Spinal cord (tissue), 10 donors: ENCODE measurements around the gene B3GAT1. TPM values are rescaled to one million over a fixed set of nuclear protein-coding genes. Genes with fewer than 3 reads are reported as not detected.
A peak's percentile ranks its signal among the peaks of the same experiment; 100 is the strongest.

Experiments used
- DNase-seq, 6 donors: peaks; one replicate each; pipeline versions ENCODE4 v3.0.0 to v3.0.0-alpha.2; 2013 to 2015; ENCODE audit warnings: low spot score in 6 of 6, low read depth in 4 of 6
- H3K27ac ChIP-seq: one replicate; pipeline ENCODE4 v1.5.1; 2013; ENCODE audit warnings: low read depth, low read length, control low read depth
- H3K27me3 ChIP-seq: one replicate; pipeline ENCODE4 v1.6.1; 2013; ENCODE audit warnings: low read length; ENCODE audit not compliant: control insufficient read depth, insufficient read depth
- H3K36me3 ChIP-seq: one replicate; pipeline ENCODE4 v1.6.1; 2013; ENCODE audit warnings: low read length; ENCODE audit not compliant: control insufficient read depth, insufficient read depth
- H3K4me1 ChIP-seq: one replicate; pipeline ENCODE4 v1.6.1; 2013; ENCODE audit warnings: low read length; ENCODE audit not compliant: control insufficient read depth, insufficient read depth
- H3K4me3 ChIP-seq: one replicate; pipeline ENCODE4 v1.5.1; 2013; ENCODE audit warnings: low read depth, low read length, control low read depth
- H3K9me3 ChIP-seq: one replicate; pipeline ENCODE4 v1.6.1; 2013; ENCODE audit warnings: low read length; ENCODE audit not compliant: control insufficient read depth, insufficient read depth
- WGBS: methylation state at CpG from one replicate; pipeline ENCODE4 v1.1.5; 2013; ENCODE audit warnings: missing lambda C conversion rate; ENCODE audit not compliant: insufficient coverage; 5-methylcytosine and 5-hydroxymethylcytosine counted together
- polyA plus RNA-seq, 2 donors: library from polyadenylated mRNA; unstranded; fragments of 120-200 nt; gene quantifications; one replicate each; pipeline ENCODE4 v1.2.1, GENCODE V29; 2013; ENCODE audit not compliant: insufficient read length in 2 of 2
- total RNA-seq, 2 donors: library from RNA; depleted of rRNA in 1 of 2; stranded (reverse); fragments of 120-200 nt in 1 of 2; fragments of >200 nt in 1 of 2; gene quantifications; one replicate each; pipeline versions ENCODE4 v1.2.3 to v1.2.4, GENCODE V29; 2013 to 2014
- donor health status: healthy.

Gene B3GAT1
- total and polyA plus RNA-seq, 4 donors = 25.5 to 186 (median 86.9) TPM

DNA sequence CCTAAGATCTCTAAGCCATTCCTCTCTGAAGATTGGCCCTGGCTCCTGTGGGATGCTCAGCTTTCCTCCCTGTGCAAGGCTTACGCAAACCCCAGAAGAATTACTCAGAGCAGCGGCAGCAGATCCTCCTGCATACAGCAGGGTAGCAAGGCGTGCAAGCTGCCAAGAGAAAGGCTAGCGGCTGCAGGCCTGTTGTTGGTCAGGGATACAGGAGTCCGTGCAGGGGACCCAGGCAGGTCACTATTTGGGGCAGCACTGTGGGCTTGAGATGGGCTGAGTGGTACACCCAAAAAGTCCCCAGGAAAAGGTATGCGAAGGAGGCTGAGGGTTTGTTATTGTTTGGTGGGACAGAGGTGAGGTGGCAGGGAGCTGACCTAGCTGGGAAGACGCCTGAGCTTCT lies 78.7 kb downstream of the B3GAT1 start:
- H3K9me3 ChIP-seq = no peaks in the 10 kb centered on the region
- 84% methylated on average over 7 of the region's 7 CpGs for WGBS
- no peak overlapping the region for H3K4me3 ChIP-seq
- H3K27me3 ChIP-seq = peaks cover 3% of the 10 kb centered on the region
- peaks cover 2% of the 10 kb centered on the region for H3K36me3 ChIP-seq
- peaks cover 14% of the 10 kb centered on the region for H3K4me1 ChIP-seq
- H3K27ac ChIP-seq = no peak overlapping the region
- DNase-seq = no peak

DNA sequence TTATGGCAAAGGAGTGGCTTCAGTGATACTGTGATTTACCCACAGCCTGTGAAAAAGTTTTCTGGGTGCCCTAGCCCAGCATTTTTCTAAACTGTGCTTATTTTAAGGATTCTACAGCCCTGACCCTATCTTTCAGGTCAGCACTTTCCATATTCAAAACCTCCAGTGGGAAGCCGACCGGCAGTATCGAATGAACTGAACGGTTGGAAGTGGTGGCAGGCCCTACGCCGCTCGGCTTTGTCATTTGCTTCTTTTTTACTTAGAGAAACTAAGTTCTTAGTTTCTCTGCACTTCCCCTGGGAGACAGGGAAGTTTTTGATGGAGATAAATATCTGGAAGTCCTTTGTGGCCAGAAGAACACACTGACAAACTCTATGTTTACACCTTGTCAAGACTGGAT lies 79.3 kb downstream of the B3GAT1 start:
- Histone ChIP-seq H3K4me3 (no peak overlapping the region), H3K36me3 (no peaks in the 10 kb centered on the region), H3K27me3 (peaks cover 3% of the 10 kb centered on the region), H3K4me1 (peaks cover 14% of the 10 kb centered on the region), H3K27ac (no peak overlapping the region), H3K9me3 (no peaks in the 10 kb centered on the region)
- no peak for DNase-seq
- WGBS = no CpG with 5 or more reads among the region's 7 CpGs

DNA sequence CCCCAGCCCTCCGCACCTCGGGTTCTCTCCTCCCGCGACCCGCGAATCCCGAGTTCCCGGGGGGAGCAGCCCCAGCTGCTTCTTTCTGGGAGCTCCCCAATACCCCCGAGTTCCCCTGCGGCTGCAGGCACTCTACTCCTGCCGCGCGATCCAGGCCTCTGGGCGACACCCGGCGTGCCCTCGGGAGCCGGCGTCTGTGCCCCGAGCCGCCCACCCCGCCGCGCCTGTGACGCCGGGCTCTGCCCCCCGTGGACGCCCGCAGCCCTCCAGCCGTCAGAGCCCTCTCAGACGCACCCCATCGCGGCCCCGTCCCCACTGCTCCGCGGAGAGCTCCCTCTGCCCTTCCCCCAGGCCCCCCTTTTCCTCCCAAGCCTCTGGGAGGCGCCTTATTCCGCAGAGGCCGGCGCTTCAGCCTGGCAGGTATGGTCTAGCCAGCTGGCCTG lies 79.8 kb downstream of the B3GAT1 start:
- Histone ChIP-seq H3K4me1 (peaks cover 14% of the 10 kb centered on the region), H3K27ac (no peak overlapping the region), H3K27me3 (peaks cover 3% of the 10 kb centered on the region), H3K36me3 (no peaks in the 10 kb centered on the region), H3K4me3 (peak overlapping the region; percentile 39), H3K9me3 (no peaks in the 10 kb centered on the region)
- WGBS = under 1% methylated on average over 40 of the region's 40 CpGs
- DNase-seq = peak in 1 of 6 donors; percentile 14

DNA sequence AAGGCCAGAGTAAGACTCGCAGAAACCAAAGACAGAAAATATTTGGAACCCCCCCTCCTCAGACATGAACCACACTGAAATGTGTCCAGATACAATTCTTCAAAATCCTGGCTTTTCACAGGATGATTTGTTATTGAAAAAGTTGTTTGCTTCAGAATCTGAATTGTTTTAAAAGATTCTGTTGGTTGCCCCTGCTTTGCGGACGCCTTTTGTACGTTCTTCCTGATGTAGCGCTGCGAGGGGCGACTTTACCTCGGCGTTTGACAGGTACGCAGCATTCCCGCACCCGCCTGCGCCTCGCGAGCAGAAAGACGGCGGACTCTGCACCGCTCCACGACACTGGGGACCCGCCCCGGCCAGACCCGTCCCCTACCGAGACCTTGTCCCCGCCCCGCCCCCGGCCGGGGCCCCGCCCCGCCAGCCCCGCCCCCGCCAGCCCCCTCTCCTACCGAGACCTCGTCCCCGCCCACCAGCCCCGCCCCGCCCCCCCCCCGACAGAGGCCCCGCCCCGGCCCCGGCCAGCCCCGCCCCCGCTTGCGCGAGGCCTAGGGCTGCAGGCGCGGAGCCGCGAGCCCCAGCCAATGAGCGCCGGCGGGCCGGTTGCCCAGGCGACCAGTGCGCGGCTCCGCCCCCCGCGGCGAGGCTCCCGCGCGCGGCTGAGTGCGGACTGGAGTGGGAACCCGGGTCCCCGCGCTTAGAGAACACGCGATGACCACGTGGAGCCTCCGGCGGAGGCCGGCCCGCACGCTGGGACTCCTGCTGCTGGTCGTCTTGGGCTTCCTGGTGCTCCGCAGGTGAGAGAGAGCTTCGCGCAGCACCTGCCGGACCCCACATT lies 80.5 kb downstream of the B3GAT1 start, which contains the start of gene GLB1L2:
Gene GLB1L2, plus strand, starts transcription at position 635 of the 835 bp plus-strand sequence. Its CDS starts 74 bp downstream, at position 709.
- peak within 1 kb of the TSS; percentile 39 for H3K4me3 ChIP-seq
- no peaks in the 10 kb centered on the region for H3K36me3 ChIP-seq
- peak; percentile 36 to 90 (median 55) for DNase-seq
- under 1% methylated on average over 57 of the region's 80 CpGs for WGBS
- peaks cover 3% of the 10 kb centered on the region for H3K27me3 ChIP-seq
- H3K27ac ChIP-seq = no peak within 1 kb of the TSS
- H3K4me1 ChIP-seq = peaks cover 14% of the 10 kb centered on the region
- no peaks in the 10 kb centered on the region for H3K9me3 ChIP-seq

DNA sequence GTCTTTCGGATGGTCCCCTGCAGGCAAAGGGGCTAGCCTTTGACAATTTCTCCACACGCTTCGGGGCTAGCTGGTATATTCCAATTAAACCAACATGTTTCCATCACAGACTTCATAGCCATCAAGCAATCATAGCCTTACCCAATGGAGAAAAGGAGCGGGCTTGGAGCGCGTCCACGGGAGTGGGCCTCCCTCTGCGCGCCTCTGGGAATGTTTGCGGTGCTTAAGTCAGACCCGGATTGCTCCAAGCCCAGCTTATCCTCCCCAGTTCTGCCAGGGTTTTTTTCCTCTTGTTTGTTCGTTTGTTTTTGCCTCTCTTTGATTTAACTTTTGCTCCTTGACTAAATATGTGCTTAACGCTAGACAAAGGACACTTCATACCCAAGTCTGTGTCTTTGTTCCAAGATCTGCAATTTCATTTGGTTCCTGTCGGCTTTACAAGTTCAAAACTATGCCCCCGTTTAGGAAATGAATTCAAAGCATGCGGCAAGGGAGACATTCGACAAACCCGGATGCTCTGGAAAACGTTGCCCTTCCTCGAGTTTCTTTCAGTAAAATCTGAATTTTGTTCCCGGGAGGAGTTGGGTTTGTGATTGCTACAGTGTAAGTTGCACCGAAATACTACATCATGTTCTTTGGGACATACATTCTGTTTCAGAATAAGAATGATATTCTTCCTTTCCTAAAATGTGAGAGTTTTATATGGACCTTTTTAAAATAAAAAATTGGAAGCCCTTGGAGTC lies 81.3 kb downstream of the B3GAT1 start:
- Histone ChIP-seq H3K4me3 (peak overlapping the region; percentile 30), H3K36me3 (no peaks in the 10 kb centered on the region), H3K27me3 (peaks cover 3% of the 10 kb centered on the region), H3K27ac (no peak overlapping the region), H3K4me1 (peaks cover 14% of the 10 kb centered on the region), H3K9me3 (no peaks in the 10 kb centered on the region)
- peak in 2 of 6 donors; percentile 16 to 28 for DNase-seq
- 38% methylated on average over 19 of the region's 22 CpGs for WGBS

Other genes starting within 250 kb of the B3GAT1 start
- gene NCAPD3, start 188.3 kb downstream of the B3GAT1 start, total RNA-seq = 10 to 100 TPM; 18.8 to 20.7 TPM
- 10 to 100 TPM; 22.9 to 23.0 TPM for gene NCAPD3, start 188.3 kb downstream of the B3GAT1 start, polyA plus RNA-seq
- 10 to 100 TPM; 51.0 to 54.3 TPM for gene VPS26B, start 187.6 kb downstream of the B3GAT1 start, total RNA-seq
- gene VPS26B, start 187.6 kb downstream of the B3GAT1 start, polyA plus RNA-seq = 100 to 1,000 TPM in 1 of 2 donors, 10 to 100 TPM in 1; 99.4 to 109 TPM
- gene THYN1, start 158.9 kb downstream of the B3GAT1 start, total RNA-seq = 10 to 100 TPM; 54.4 to 91.2 TPM
- 10 to 100 TPM; 72.0 to 74.4 TPM for gene THYN1, start 158.9 kb downstream of the B3GAT1 start, polyA plus RNA-seq
- 10 to 100 TPM; 25.9 to 30.2 TPM for gene ACAD8, start 158.7 kb downstream of the B3GAT1 start, total RNA-seq
- 10 to 100 TPM; 43.2 to 53.5 TPM for gene ACAD8, start 158.7 kb downstream of the B3GAT1 start, polyA plus RNA-seq
- under 1 TPM; 0.28 to 0.69 TPM for gene GLB1L3, start 135.9 kb downstream of the B3GAT1 start, total RNA-seq
- 1 to 10 TPM; 2.6 to 2.9 TPM for gene GLB1L3, start 135.9 kb downstream of the B3GAT1 start, polyA plus RNA-seq
- gene GLB1L2, start 80.3 kb downstream of the B3GAT1 start, total RNA-seq = 10 to 100 TPM in 1 of 2 donors, 1 to 10 TPM in 1; 2.0 to 11.1 TPM
- gene GLB1L2, start 80.3 kb downstream of the B3GAT1 start, polyA plus RNA-seq = 10 to 100 TPM; 12.8 to 14.1 TPM